ENCODE measurements around the gene IRX2. TPM values are rescaled to one million over a fixed set of nuclear protein-coding genes. Genes with fewer than 3 reads are reported as not detected.

IRX2 gene
- total and polyA plus RNA-seq, 10 of the 15 experiments (the other 5 are each of a cell fraction or from before 2014, with no cell fraction given): not detected

GRCh38 chr5:2736872-2737271 lies 14.6 kb downstream of the IRX2 start (continued):
- TF ChIP-seq ZNF687 (IDR thresholded peaks at IDR 0.05) (no peak), USF1 (IDR thresholded peaks at IDR 0.05; ENCODE audit: borderline replicate concordance, extremely low read length, insufficient read depth, low read depth, low read length) (no peak), PBX3 (IDR thresholded peaks at IDR 0.05; ENCODE audit: insufficient replicate concordance, low read depth, low read length) (no peak), ZNF207 (IDR thresholded peaks at IDR 0.05; ENCODE audit: borderline replicate concordance) (no peak), RCOR1 (conservative IDR thresholded peaks at IDR 0.05; ENCODE audit: low read depth, low read length) (no peak), PRDM15 (CRISPR knock-in tag; IDR thresholded peaks at IDR 0.05) (no peak), JUNB (IDR thresholded peaks at IDR 0.05) (no peak), NKRF (conservative IDR thresholded peaks at IDR 0.05) (no peak)
